Activated CD8-positive, alpha-beta memory T cell treated with anti-CD3 and anti-CD28 coated beads for 48 hours (primary cell): ENCODE results near the gene RIPOR1.
"Not testable (repeated sequence)": the region's sequence is repeated elsewhere in the genome, so short reads cannot be mapped to it uniquely, and the experiment has no call there.

Experiments used
- DNase-seq, 3 experiments: peaks; one replicate each; pipeline ENCODE4 v3.0.0-alpha.2; 2020; ENCODE audit warnings: low read depth in 2 of 3, low spot score in 2 of 3

The RIPOR1 gene

GRCh38 chr16:67528222-67528869 lies at the start of gene RIPOR1:
Gene RIPOR1, plus strand, starts transcription at chr16:67528829. Its CDS starts 9,618 bp downstream, at chr16:67538447.
- DNase-seq, result no peak

- DNase-seq, result peak; percentile 90 to 99 (median 97)
Observed at GRCh38 chr16:67480833-67481560, 47.6 kb upstream of the RIPOR1 start, which contains the start of gene ATP6V0D1. Gene ATP6V0D1, minus strand, starts transcription at chr16:67481157. Its CDS starts 71 bp downstream, at chr16:67481086.

- DNase-seq, result peak in 2 of 3 experiments; percentile 30 to 32
Observed at GRCh38 chr16:67481561-67482232, 46.9 kb upstream of the RIPOR1 start.

GRCh38 chr16:67482233-67482924 lies 46.2 kb upstream of the RIPOR1 start:
- no peak for DNase-seq

- DNase-seq, result no peak
Observed at GRCh38 chr16:67483150-67483549, 45.5 kb upstream of the RIPOR1 start, which contains the start of gene AGRP. Gene AGRP, minus strand, starts transcription at chr16:67483547. Its CDS starts 149 bp downstream, at chr16:67483398.

- DNase-seq, result no peak
Observed at GRCh38 chr16:67483731-67484525, 44.7 kb upstream of the RIPOR1 start.

GRCh38 chr16:67486805-67487204 lies 41.8 kb upstream of the RIPOR1 start:
- no peak for DNase-seq

- not testable (repeated sequence) for DNase-seq
Observed at GRCh38 chr16:67487561-67487960, 41.1 kb upstream of the RIPOR1 start.

GRCh38 chr16:67489401-67490083 lies 39.1 kb upstream of the RIPOR1 start:
- DNase-seq, result no peak

- DNase-seq, result no peak
Observed at GRCh38 chr16:67490335-67491096, 38.1 kb upstream of the RIPOR1 start.

GRCh38 chr16:67499106-67499505 lies 29.5 kb upstream of the RIPOR1 start:
- DNase-seq, result no peak

- DNase-seq, result no peak
Observed at GRCh38 chr16:67504031-67505021, 24.3 kb upstream of the RIPOR1 start.

GRCh38 chr16:67506468-67506867 lies 22.2 kb upstream of the RIPOR1 start:
- no peak for DNase-seq

- no peak for DNase-seq
Observed at GRCh38 chr16:67509016-67509415, 19.6 kb upstream of the RIPOR1 start.

GRCh38 chr16:67513892-67514291 lies 14.7 kb upstream of the RIPOR1 start:
- not testable (repeated sequence) for DNase-seq

GRCh38 chr16:67514382-67514828 lies 14.2 kb upstream of the RIPOR1 start:
- peak; percentile 29 to 45 (median 39) for DNase-seq

- DNase-seq, result no peak
Observed at GRCh38 chr16:67516296-67517154, 12.1 kb upstream of the RIPOR1 start.
